ENCODE measurements around the gene MRPS16.

MRPS16 gene

GRCh38 chr10:73239908-73240307, 12.5 kb downstream of the MRPS16 start:
- DNase-seq = no peak

- DNase-seq = no peak
These were observed 13.4 kb downstream of the MRPS16 start for GRCh38 chr10:73238990-73239566.

GRCh38 chr10:73234695-73235094, 17.7 kb downstream of the MRPS16 start:
- no peak for DNase-seq

- DNase-seq = no peak
These were observed 18.6 kb downstream of the MRPS16 start for GRCh38 chr10:73233883-73234282.

GRCh38 chr10:73232887-73233286, 19.6 kb downstream of the MRPS16 start:
- no peak for DNase-seq

- DNase-seq = no peak
These were observed 22.9 kb downstream of the MRPS16 start for GRCh38 chr10:73229567-73229966.

- no peak for DNase-seq
These were observed 24.2 kb downstream of the MRPS16 start for GRCh38 chr10:73228247-73228646.

GRCh38 chr10:73226663-73227062, 25.8 kb downstream of the MRPS16 start:
- no peak for DNase-seq

GRCh38 chr10:73225518-73225917, 26.9 kb downstream of the MRPS16 start:
- no peak for DNase-seq

GRCh38 chr10:73220989-73221388, 31.5 kb downstream of the MRPS16 start:
- no peak for DNase-seq

- no peak for DNase-seq
These were observed 33.1 kb downstream of the MRPS16 start for GRCh38 chr10:73219384-73219783.

GRCh38 chr10:73218431-73219191, 33.8 kb downstream of the MRPS16 start:
- DNase-seq = peak in 1 of 5 experiments; percentile 56

GRCh38 chr10:73217628-73218027, 34.8 kb downstream of the MRPS16 start:
- no peak for DNase-seq

- DNase-seq = no peak
These were observed 36.7 kb downstream of the MRPS16 start for GRCh38 chr10:73215749-73216148.

GRCh38 chr10:73211106-73211811, 41.2 kb downstream of the MRPS16 start:
- no peak for DNase-seq

GRCh38 chr10:73210395-73211105, 41.9 kb downstream of the MRPS16 start:
- no peak for DNase-seq

- no peak for DNase-seq
These were observed 42.7 kb downstream of the MRPS16 start for GRCh38 chr10:73209705-73210104.

GRCh38 chr10:73207883-73208282, 44.6 kb downstream of the MRPS16 start:
- no peak for DNase-seq

GRCh38 chr10:73206385-73206784, 46.1 kb downstream of the MRPS16 start:
- no peak for DNase-seq

- DNase-seq = no peak
These were observed 46.6 kb downstream of the MRPS16 start for GRCh38 chr10:73205890-73206289.

GRCh38 chr10:73205081-73205480, 47.4 kb downstream of the MRPS16 start:
- no peak for DNase-seq
